B cell (primary cell): Measurements from ENCODE around the gene C1QL1. TPM values are rescaled to one million over a fixed set of nuclear protein-coding genes. Genes with fewer than 3 reads are reported as not detected.

ENCODE experiments used
- ATAC-seq: fragments of 200-7000 bp; cut with Tn5 transposase; one replicate; pipeline ENCODE4 v1.10.0; 2021; ENCODE audit warnings: low read depth, mild to moderate bottlenecking, moderate number of reproducible peaks, moderate library complexity
- CTCF ChIA-PET: fragments of 350-600 bp; sonication (Branson Sonifier 250); formaldehyde crosslinking; loops from one replicate; lab custom pipeline; 2021; ENCODE audit warnings: antibody characterized with exemption, inconsistent platforms; lab: Charles Lee
- POLR2A ChIA-PET: fragments of 350-600 bp; sonication (Branson Sonifier 250); formaldehyde crosslinking; loops from one replicate; lab custom pipeline; 2021; ENCODE audit warnings: antibody characterized with exemption; lab: Charles Lee
- DNase-seq: peaks from one replicate; pipeline ENCODE4 v3.0.0; 2013
- H2AFZ ChIP-seq: 2 replicates; pipeline ENCODE4 v1.6.1; 2012; ENCODE audit warnings: mild to moderate bottlenecking, low read depth, low read length; ENCODE audit not compliant: insufficient read depth, poor library complexity, severe bottlenecking
- H3K27ac ChIP-seq, 2 donors: 1 replicate in 1 of 2; 2 replicates in 1 of 2; pipeline ENCODE4 v1.5.1; 2012 to 2013; ENCODE audit warnings: low read length in 2 of 2, mild to moderate bottlenecking in 2 of 2, moderate library complexity in 1 of 2
- H3K27me3 ChIP-seq, 4 experiments: fragments of 200-600 bp in 1 of 4; sonication (generic) in 1 of 4; replicated peaks in 1 of 4; 1 replicate in 2 of 4; 2 replicates in 2 of 4; pipeline versions ENCODE4 v1.6.1 to v1.7.0; 2013 to 2016; ENCODE audit warnings: low read length in 3 of 4, mild to moderate bottlenecking in 2 of 4, mixed read lengths in 1 of 4, moderate library complexity in 1 of 4; ENCODE audit not compliant: insufficient read depth in 4 of 4, control insufficient read depth in 3 of 4; ENCODE audit errors: control extremely low read depth in 1 of 4
- H3K36me3 ChIP-seq, 2 experiments: replicated peaks in 1 of 2; 1 replicate in 1 of 2; 2 replicates in 1 of 2; pipeline versions ENCODE4 v1.6.1 to v1.7.1; 2013; ENCODE audit warnings: low read length in 1 of 2; ENCODE audit not compliant: insufficient read depth in 2 of 2, control insufficient read depth in 1 of 2; ENCODE audit errors: control extremely low read depth in 1 of 2, extremely low read depth in 1 of 2
- H3K4me1 ChIP-seq, 2 donors: fragments of 200-600 bp in 1 of 2; sonication (generic) in 1 of 2; 1 replicate in 1 of 2; 2 replicates in 1 of 2; pipeline versions ENCODE4 v1.5.1 to v1.6.1; 2013 to 2017; ENCODE audit warnings: low read length in 2 of 2; ENCODE audit not compliant: control insufficient read depth in 2 of 2, insufficient read depth in 2 of 2
- H3K4me2 ChIP-seq: replicated peaks from 2 replicates; pipeline ENCODE3; 2012; ENCODE audit warnings: mild to moderate bottlenecking, low read depth, low read length; ENCODE audit not compliant: poor library complexity, severe bottlenecking
- H3K4me3 ChIP-seq, 5 experiments: fragments of 200-600 bp in 1 of 5; sonication (generic) in 1 of 5; 1 replicate in 3 of 5; 2 replicates in 2 of 5; pipeline versions ENCODE4 v1.5.1 to v1.7.0; 2011 to 2016; ENCODE audit warnings: low read length in 4 of 5, mild to moderate bottlenecking in 4 of 5, low read depth in 2 of 5, control low read depth in 1 of 5, moderate library complexity in 1 of 5; ENCODE audit not compliant: insufficient read depth in 1 of 5; ENCODE audit errors: control extremely low read depth in 1 of 5, extremely low read depth in 1 of 5
- H3K79me2 ChIP-seq: fragments of 200-600 bp; sonication (generic); one replicate; pipeline ENCODE4 v1.6.0; 2016; ENCODE audit warnings: low read length; ENCODE audit not compliant: control insufficient read depth, insufficient read depth
- H3K9ac ChIP-seq: fragments of 200-600 bp; sonication (generic); 2 replicates; pipeline ENCODE4 v1.6.1; 2017; ENCODE audit warnings: mild to moderate bottlenecking, low read length, moderate library complexity
- H3K9me3 ChIP-seq, 3 donors: one replicate each; pipeline versions ENCODE4 v1.6.1 to v1.7.1; 2013; ENCODE audit warnings: low read length in 2 of 3; ENCODE audit not compliant: control insufficient read depth in 2 of 3, insufficient read depth in 1 of 3; ENCODE audit errors: control extremely low read depth in 1 of 3
- H4K20me1 ChIP-seq: 2 replicates; pipeline ENCODE4 v1.6.0; 2012; ENCODE audit warnings: mild to moderate bottlenecking, low read length; ENCODE audit not compliant: insufficient read depth, control insufficient read depth, poor library complexity, severe bottlenecking
- H3K27ac Mint-ChIP-seq: one replicate; pipeline ENCODE4 v1.8.0; 2021; ENCODE audit warnings: mixed read lengths
- H3K27me3 Mint-ChIP-seq: one replicate; pipeline ENCODE4 v1.8.0; 2021; ENCODE audit warnings: mixed read lengths
- H3K4me1 Mint-ChIP-seq: one replicate; pipeline ENCODE4 v1.8.0; 2021; ENCODE audit warnings: mixed read lengths
- H3K4me3 Mint-ChIP-seq: one replicate; pipeline ENCODE4 v1.8.0; 2021; ENCODE audit warnings: mixed read lengths
- H3K9me3 Mint-ChIP-seq: one replicate; pipeline ENCODE4 v1.8.0; 2022; ENCODE audit warnings: mixed read lengths; ENCODE audit not compliant: insufficient read depth
- CTCF ChIP-seq: fragments of 200-600 bp; IDR thresholded peaks from one replicate; pipeline ENCODE4 v1.8.0; 2022; ENCODE audit warnings: antibody characterized with exemption, mild to moderate bottlenecking
- EZH2 ChIP-seq: IDR thresholded peaks from 2 replicates; pipeline ENCODE4 v1.6.1; 2012; ENCODE audit warnings: borderline replicate concordance, low read depth, mild to moderate bottlenecking, moderate library complexity, low read length; ENCODE audit not compliant: insufficient read depth, poor library complexity, severe bottlenecking
- WGBS: methylation state at CpG from one replicate; pipeline ENCODE4 v1.1.5; 2013; ENCODE audit warnings: missing lambda C conversion rate; ENCODE audit not compliant: insufficient coverage; 5-methylcytosine and 5-hydroxymethylcytosine counted together
- intact Hi-C: fragments of 100-400 bp; cut with micrococcal nuclease; formaldehyde crosslinking; loops from one replicate; pipeline ENCODE4 v1.10.0; 2022
- polyA plus RNA-seq: library from polyadenylated mRNA; depleted of rRNA; stranded (reverse); fragments of >200 nt; gene quantifications from 2 replicates; pipeline ENCODE4 v1.2.3, GENCODE V29; 2012
- total RNA-seq, 2 donors: library from RNA; stranded (reverse); fragments of 120-200 nt in 1 of 2; gene quantifications; 1 replicate in 1 of 2; 2 replicates in 1 of 2; pipeline versions ENCODE4 v1.2.3 to v1.2.4, GENCODE V29; 2013 to 2022

Gene C1QL1
- total and polyA plus RNA-seq, 2 donors (not counting 1 experiment from before 2014, with no cell fraction given): not detected

GRCh38 chr17:44992242-44992939, 24.3 kb upstream of the C1QL1 start:
- 86% methylated on average over 5 of the region's 5 CpGs for WGBS
- intact Hi-C loops: no loop called here
- no peak overlapping the region for H3K9ac ChIP-seq
- H3K36me3 ChIP-seq: no peaks in the 10 kb centered on the region
- no peaks in the 10 kb centered on the region for H4K20me1 ChIP-seq
- H3K27me3 Mint-ChIP-seq: peaks cover 51% of the 10 kb centered on the region
- ChIA-PET CTCF (interaction anchor here (1.2 kb wide), 1 partner anchor 29 kb away, joined by 3 read pairs; no protein-coding TSS in a partner anchor), POLR2A (no interaction called here)
- ATAC-seq (no peak), DNase-seq (no peak)
- no peaks in the 10 kb centered on the region for H3K9me3 Mint-ChIP-seq
- peaks cover 6% of the 10 kb centered on the region for H3K4me1 Mint-ChIP-seq
- no peaks in the 10 kb centered on the region for H3K9me3 ChIP-seq
- no peak overlapping the region for H3K27ac ChIP-seq
- H3K27me3 ChIP-seq: peaks cover 0 to 47% (median 12%) of the 10 kb centered on the region in 4 experiments
- no peak overlapping the region for H3K4me3 ChIP-seq
- H3K4me3 Mint-ChIP-seq: no peak overlapping the region
- TF ChIP-seq CTCF (no peak), EZH2 (no peak)
- no peak overlapping the region for H3K27ac Mint-ChIP-seq
- no peak overlapping the region for H3K4me2 ChIP-seq
- H3K4me1 ChIP-seq: peaks cover 2 to 7% of the 10 kb centered on the region in 2 donors
- no peak overlapping the region for H2AFZ ChIP-seq
- H3K79me2 ChIP-seq: no peaks in the 10 kb centered on the region

GRCh38 chr17:44990994-44991393, 22.9 kb upstream of the C1QL1 start:
- Histone ChIP-seq H3K9ac (no peak overlapping the region), H3K27ac (no peak overlapping the region), H3K27me3 (peaks cover 0 to 52% (median 19%) of the 10 kb centered on the region in 4 experiments), H3K4me2 (no peak overlapping the region), H3K9me3 (no peaks in the 10 kb centered on the region), H3K4me1 (peaks cover 5 to 10% of the 10 kb centered on the region in 2 donors), H2AFZ (no peak overlapping the region), H3K4me3 (no peak overlapping the region), H4K20me1 (no peaks in the 10 kb centered on the region), H3K79me2 (no peaks in the 10 kb centered on the region), H3K36me3 (no peaks in the 10 kb centered on the region)
- H3K27ac Mint-ChIP-seq: no peak overlapping the region
- intact Hi-C loops: no loop called here
- DNase-seq (no peak), ATAC-seq (no peak)
- ChIA-PET CTCF (interaction anchor here (0.6 to 1.2 kb wide), 2 partner anchors 29 to 31 kb away, joined by 3 read pairs; no protein-coding TSS in a partner anchor), POLR2A (interaction anchor here (0.6 kb wide), 1 partner anchor 692 kb away, joined by 3 read pairs; no protein-coding TSS in a partner anchor)
- peaks cover 50% of the 10 kb centered on the region for H3K27me3 Mint-ChIP-seq
- H3K9me3 Mint-ChIP-seq: no peaks in the 10 kb centered on the region
- WGBS: 88% methylated on average over 7 of the region's 10 CpGs
- peaks cover 6% of the 10 kb centered on the region for H3K4me1 Mint-ChIP-seq
- TF ChIP-seq CTCF: no peak
- H3K4me3 Mint-ChIP-seq: no peak overlapping the region
